Epithelial cell of proximal tubule (primary cell): ENCODE results near the gene ZNF710. TPM values are rescaled to one million over a fixed set of nuclear protein-coding genes. Genes with fewer than 3 reads are reported as not detected.

Source experiments
- DNase-seq: peaks from one replicate; pipeline ENCODE4 v3.0.0-alpha.2; 2011; ENCODE audit warnings: low read depth
- H3K4me3 ChIP-seq: 2 replicates; pipeline ENCODE4 v1.5.1; 2011; ENCODE audit warnings: low read depth, mild to moderate bottlenecking, low read length
- CTCF ChIP-seq: conservative IDR thresholded peaks from 2 replicates; pipeline ENCODE4 v1.5.1; 2012; ENCODE audit warnings: low read depth, mild to moderate bottlenecking, low read length
- total RNA-seq: library from RNA; depleted of rRNA; stranded (reverse); fragments of >200 nt; gene quantifications from 2 replicates; pipeline ENCODE4 v1.2.3, GENCODE V29; 2015

Gene ZNF710
- total RNA-seq, 1 donor from 2014 or later, result 11.4 TPM

DNA sequence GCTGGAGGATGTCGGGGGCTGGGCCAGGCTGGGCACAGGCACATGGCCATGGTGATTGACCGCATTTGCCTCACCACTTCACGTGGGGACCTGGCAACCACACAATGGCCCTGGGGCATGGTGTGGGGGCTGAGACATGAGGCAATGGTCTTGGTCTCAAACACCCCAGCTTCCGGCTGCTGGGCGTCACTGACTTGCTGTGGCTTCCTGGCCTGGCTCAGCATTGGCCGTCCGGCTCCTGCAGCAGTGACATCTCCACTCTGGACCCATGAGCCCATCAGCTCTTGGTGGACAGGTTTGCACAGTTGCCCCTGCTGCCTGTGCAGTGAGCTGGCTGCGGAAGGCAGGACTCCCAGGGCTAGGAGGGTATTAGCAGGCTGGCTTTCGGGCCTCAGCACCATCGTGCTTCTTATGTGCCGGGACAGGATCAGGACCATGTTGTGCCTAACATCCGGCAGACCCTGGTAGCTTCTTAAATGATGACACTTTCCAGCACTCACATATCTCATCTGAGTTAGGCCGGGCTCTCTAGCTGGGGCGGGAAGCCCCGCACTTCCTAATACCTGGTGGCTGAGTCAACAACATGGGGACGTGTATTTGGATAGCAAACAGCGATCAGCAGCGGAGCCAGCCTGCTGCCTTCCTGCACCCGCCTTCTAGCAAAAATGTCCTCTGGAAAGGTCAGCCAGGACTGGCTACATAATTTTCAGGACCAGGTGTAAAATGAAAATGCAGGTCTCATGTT lies 34.1 kb downstream of the ZNF710 start:
- no peak overlapping the region for H3K4me3 ChIP-seq
- no peak for DNase-seq
- TF ChIP-seq CTCF, result no peak

GRCh38 chr15:90035840-90036230 lies 34.7 kb downstream of the ZNF710 start:
- no peak overlapping the region for H3K4me3 ChIP-seq
- TF ChIP-seq CTCF, result no peak
- DNase-seq, result no peak

- TF ChIP-seq CTCF, result no peak
- no peak for DNase-seq
- H3K4me3 ChIP-seq, result no peak overlapping the region
Observed at GRCh38 chr15:90036343-90036742, 35.2 kb downstream of the ZNF710 start.

- no peak overlapping the region for H3K4me3 ChIP-seq
- no peak for DNase-seq
- TF ChIP-seq CTCF, result no peak
Observed at GRCh38 chr15:90036806-90037510, 35.8 kb downstream of the ZNF710 start.

- no peak overlapping the region for H3K4me3 ChIP-seq
- TF ChIP-seq CTCF, result no peak
- DNase-seq, result no peak
Observed at GRCh38 chr15:90037511-90037860, 36.4 kb downstream of the ZNF710 start.

GRCh38 chr15:90037961-90038631 lies 37.0 kb downstream of the ZNF710 start:
- H3K4me3 ChIP-seq, result no peak overlapping the region
- TF ChIP-seq CTCF, result no peak
- DNase-seq, result no peak
